GM19239 (cell line): Measurements from ENCODE around the gene DCANP1.
A peak's percentile ranks its signal among the peaks of the same experiment; 100 is the strongest.

Experiments
- DNase-seq: peaks from one replicate; pipeline ENCODE4 v3.0.0; 2011; ENCODE audit warnings: low spot score; ENCODE audit not compliant: insufficient read length
- FAIRE-seq: peaks from 2 replicates; lab custom pipeline; 2011; peaks lifted over from hg19 to GRCh38; lab: Jason Lieb, UNC

Gene DCANP1

GRCh38 chr5:135481909-135482311 lies 34.8 kb upstream of the DCANP1 start:
- DNase-seq (no peak), FAIRE-seq (no peak)

GRCh38 chr5:135481387-135481786 lies 34.2 kb upstream of the DCANP1 start:
- FAIRE-seq: no peak
- DNase-seq: no peak

- DNase-seq: no peak
- FAIRE-seq: no peak
Measured at GRCh38 chr5:135480511-135480910, 33.4 kb upstream of the DCANP1 start.

- DNase-seq (no peak), FAIRE-seq (no peak)
Measured at GRCh38 chr5:135478938-135479337, 31.8 kb upstream of the DCANP1 start.

- no peak for DNase-seq
- FAIRE-seq: no peak
Measured at GRCh38 chr5:135477613-135478066, 30.5 kb upstream of the DCANP1 start.

- no peak for DNase-seq
- no peak for FAIRE-seq
Measured at GRCh38 chr5:135476615-135477581, 29.8 kb upstream of the DCANP1 start.

DNA sequence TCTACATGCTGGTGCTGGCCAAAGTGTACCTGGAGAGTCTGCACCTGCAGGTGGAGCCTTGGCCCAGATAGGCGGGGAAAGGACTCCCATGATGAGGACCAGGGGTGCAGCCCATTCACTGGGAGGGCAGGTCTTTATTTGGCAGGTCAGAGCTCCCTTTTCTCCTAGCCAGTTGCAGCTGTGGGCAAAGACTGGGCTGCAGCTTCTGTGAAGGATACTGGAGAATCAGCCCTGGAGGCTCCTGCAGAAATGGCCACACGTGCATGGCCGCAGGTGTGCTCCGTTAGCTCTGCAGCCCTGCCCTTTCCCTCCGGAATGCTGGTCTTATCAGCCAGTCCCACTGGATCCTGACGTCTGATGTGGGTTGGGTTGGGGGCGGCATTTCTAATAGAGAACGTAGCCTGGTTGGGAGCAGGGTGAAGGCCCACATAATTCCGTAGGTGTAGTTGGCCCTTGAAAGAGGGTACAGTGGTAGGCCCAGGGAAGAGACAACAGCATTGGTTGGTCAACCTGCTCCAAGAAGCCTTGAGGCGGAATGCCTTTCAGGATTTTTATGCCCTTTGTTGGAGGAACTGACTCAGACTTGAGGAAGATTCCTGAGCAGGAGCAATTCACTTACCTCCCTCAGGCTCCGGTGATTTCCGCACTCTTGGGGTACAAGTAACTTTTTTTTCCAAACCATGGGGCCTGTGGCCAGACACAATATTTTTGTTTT lies 27.0 kb upstream of the DCANP1 start:
- DNase-seq: no peak
- no peak for FAIRE-seq

DNA sequence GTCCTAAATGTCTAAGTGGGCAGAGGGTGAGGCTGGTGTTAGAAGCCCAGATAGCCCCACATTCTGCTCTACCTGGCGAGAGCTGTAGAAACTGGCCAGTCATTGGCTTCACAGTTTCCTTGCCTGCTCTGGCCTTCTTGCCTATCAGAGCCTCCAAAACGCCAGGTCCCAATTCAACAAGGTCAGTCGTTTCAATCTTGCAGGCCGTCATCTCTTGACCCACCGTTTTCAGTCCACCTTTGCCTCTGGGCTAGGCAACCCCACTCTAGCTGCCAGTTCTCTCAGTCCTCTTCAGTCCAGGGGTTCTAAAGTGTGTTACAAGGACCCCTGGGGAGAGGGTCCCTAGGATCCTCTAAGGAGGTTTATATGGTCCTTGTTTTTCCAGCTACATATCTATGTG lies 25.0 kb upstream of the DCANP1 start:
- DNase-seq (no peak), FAIRE-seq (no peak)

DNA sequence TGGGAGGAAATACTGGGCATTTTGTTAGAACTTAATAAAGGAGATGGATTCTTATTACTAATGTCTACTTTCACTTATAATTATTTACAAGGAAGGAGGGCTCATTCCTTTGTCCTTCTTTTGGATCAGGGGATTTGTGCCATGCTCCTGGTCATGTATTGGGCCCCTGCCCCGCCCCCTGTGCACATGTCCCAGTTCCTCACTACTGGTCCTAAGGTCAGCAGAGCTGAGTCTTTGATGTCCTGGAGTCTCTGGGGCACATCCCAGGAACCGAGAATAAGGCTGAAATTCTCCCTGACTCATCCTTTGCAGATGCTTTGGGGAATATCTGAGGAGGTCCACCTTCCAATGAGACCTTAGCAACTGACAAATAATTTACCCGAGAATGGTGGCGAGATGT lies 24.6 kb upstream of the DCANP1 start:
- DNase-seq (no peak), FAIRE-seq (no peak)

- FAIRE-seq (no peak), DNase-seq (no peak)
Measured at GRCh38 chr5:135469911-135470310, 22.8 kb upstream of the DCANP1 start.

DNA sequence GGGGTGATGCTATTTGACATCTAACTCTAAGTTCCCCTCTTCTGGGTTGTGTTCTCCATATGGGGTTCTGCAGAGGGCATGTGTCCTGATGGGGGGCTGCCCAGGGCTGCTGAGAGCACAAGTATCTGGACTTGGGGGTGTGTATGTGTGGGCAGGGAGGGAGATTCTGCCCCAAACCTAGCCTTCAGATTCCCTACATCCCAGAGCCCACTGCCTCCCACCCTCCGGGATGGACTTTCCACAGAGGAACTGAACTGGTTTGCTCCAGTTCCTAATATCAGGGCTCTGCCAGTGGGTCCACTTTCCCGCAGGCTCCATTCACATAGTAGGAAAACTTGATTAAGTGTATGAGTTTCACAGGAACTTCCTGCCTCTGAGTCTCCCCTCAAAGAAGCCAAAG lies 21.4 kb upstream of the DCANP1 start:
- FAIRE-seq (no peak), DNase-seq (no peak)

DNA sequence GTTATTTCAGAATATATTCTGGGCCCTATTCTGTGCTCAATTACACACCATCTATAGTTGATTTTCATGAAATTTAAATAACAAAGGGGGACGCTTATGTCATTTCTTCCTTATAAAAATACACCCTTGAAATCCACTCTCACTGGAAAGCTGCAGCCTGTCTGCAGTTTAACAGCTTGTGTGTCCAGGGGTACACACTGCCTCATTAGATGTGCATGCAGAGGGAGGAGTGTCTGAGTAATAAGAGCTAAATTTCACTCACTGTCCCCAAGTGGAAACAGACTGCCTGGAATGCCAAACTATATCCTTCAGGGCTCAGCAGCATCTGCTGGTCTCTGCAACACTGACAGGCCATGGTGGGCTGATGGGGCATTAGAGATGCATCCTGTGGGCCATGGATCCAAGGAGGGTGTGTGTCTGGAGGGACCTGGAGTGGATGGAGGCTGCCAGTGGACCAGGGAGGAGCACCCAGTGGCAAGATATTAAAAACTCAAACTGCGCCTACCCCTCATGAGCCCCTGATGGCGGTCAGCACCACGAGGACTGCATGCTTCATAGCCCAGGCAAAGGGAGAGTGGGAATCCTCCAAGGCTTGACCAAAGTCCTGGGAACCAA lies 20.8 kb upstream of the DCANP1 start:
- no peak for DNase-seq
- no peak for FAIRE-seq

DNA sequence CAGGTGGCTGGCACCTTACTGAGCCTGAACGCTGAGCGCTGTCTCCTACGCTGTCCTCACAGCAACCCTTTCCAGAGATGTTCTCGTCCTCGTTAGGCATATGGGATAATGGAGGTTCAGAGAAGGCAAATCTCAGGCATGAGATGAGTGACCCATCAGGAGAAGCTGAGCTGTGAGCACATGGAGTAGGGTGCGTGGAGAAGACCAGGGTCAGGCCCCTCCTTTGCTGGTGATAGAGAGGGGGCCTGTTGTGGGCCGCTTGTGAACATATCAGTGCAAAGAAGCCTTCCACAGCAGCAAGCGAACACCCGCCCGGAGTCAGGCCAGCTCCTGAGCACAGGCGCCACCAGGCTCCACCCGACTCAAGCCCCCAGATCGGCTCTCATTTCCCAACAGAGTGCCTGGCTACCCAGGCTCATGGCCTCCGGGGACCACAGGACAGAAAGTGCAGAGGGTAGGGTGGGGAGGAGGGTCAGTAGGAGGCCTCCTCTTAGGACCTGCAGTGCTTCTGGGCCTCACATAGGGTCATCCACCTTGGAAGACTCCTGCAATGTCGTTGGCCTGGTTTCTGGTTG lies 20.0 kb upstream of the DCANP1 start:
- DNase-seq: no peak
- no peak for FAIRE-seq

DNA sequence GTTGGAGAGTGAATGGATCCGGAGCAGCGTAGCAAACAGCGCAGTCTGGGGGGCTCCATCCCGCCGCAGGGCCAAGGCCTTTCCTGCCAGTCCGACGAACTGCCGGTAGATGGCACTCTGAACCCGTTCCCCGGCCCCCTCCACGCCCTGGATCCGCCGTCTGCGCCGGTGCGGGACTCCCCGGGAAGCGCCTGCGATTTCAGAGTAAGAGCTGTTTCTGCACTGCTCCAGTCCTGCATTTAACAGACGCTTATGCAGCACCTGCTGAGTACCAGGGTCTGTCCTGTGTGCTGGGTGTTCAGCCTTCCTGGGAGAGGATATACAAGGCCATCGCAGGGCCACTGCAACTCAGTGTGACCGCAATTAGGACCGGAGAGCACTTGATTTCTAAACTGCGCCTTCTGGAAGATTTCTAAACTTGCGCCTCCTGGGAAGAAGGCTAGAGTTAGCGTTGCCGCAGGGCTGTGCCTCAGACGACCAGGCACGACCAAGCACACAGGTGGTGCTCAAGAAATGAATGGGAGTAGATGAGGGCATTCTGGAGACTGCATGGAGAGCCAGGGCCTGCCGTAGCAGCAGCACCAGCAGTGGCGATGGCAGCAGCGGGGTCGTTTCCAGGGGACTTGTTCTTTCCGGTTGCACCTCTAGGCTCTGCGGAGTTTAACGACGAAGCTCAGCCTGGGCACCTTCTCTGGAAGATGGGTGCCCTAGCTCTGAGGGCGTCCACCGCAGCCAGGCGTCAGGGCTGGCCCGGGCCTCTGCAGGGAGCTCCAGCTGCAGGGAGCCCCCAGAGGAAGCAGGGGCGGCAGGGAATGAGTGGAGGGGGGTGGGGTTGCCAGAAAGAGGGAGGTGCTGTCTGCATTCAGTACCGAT lies 19.3 kb upstream of the DCANP1 start:
- DNase-seq (peak; percentile 71), FAIRE-seq (no peak)

DNA sequence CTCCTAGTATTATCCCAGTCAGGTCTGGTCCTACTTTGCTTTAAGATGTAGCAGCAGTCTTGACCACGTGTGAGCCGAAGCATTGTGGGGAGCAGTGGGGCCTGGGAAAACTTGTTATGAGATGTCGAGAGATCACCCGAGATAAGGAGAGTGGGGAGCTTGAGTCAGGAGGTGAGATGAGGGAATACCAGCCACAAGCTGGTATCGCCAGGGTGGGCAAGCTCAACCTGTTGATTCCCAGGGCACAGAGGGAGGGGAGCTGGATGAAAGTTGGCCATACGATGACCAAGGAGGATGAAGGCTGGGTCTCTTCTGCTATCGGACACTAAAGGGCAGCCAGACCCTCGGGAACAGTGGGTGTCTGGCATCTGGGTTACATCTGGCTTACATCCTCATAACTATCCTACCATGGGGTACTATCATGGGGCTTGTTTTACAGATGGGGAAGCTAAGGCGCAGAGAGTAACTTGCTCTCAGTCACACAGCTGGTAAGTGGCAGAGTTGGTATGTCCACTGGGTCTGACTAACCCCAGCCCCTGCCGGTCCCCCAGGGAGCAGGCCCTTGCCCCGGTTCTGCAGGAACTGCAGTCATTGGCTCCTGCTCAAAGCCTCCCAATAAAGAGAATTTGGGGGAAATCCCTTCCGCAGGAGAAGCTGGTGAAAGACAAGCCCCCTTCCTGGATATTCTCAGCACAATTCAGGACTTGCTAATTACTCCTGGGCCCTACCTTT lies 18.4 kb upstream of the DCANP1 start:
- DNase-seq (no peak), FAIRE-seq (no peak)

- DNase-seq (peak; percentile 41), FAIRE-seq (no peak)
Measured at GRCh38 chr5:135462304-135462703, 15.2 kb upstream of the DCANP1 start.

DNA sequence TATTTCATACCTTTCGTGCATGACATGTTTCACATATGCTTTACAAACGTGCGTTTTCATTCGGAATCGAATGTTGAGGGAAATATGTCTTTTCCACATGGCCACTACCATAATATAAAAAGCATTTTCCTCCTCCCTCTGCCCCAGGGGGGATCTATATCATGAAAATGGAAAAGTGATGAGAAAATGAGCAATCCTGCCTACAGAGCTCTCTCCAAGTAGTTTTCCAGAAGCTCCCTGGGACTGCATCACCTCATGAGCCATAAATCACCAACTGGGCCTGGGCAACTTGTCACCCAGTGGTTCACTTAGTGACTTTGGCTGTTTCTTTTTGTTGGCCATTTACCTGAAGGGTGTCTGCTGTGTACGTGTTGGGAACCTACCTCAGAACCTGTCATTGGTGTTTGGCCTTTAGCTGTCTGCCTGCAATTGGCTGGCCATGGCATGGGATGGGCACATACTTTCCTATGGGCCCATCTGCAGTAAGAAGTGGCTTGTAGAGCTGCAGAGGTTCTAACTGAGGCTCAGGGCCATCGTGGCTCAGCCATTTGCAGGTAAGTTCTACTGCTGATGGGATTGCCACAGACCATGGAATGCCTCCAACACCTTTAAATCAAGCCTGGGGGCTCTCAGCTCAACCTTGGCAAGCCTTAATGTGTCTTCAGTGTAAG lies 14.5 kb upstream of the DCANP1 start:
- no peak for FAIRE-seq
- DNase-seq: no peak

- FAIRE-seq (no peak), DNase-seq (no peak)
Measured at GRCh38 chr5:135460246-135461033, 13.3 kb upstream of the DCANP1 start.
